ENCODE results near the gene SNX32. TPM values are rescaled to one million over a fixed set of nuclear protein-coding genes. Genes with fewer than 3 reads are reported as not detected.
A peak's percentile ranks its signal among the peaks of the same experiment; 100 is the strongest.

SNX32 gene
- total and polyA plus RNA-seq, 2 of the 13 experiments (the other 11 are each of a cell fraction or from before 2014, with no cell fraction given) = 0.09 to 0.34 TPM

DNA sequence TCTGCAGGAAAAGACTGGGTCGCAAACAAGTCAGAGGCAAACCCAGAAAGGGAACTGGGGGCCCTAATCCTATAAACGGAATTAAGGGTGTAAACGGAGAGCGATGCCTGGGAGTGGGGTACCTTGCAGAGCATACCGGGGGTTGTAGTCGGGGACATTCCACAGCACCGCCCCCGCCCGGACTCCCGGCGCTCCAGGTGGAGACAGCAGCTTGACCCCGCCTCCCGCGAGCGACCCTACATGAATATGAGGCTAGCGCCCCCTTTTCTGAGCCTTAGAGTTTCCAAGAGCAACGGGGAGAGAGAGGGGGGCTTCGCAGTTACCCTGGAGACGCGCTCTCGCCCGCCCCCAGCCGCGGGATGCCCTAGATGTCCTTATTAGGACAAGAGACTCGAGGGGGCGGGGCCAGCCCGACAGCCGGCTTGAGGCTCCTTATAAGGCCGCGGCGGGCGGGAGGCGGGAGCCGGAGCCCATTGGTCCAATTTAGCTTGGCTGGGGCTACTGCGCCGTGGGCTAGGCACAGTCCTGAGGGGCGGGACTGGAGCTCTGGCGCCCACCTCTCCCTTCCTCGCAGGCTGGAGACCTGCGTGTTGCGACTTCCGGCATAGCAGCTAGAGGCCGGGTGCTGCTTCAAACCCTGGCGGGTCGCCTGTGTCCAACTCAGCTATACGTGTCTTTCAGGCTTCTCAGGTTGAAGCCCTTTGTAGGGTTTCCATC lies 25.5 kb downstream of the SNX32 start (continued):
- no peak for TF ChIP-seq ZNF451 (CRISPR knock-in tag; IDR thresholded peaks at IDR 0.05)
- TF ChIP-seq ZNF674 (CRISPR knock-in tag; IDR thresholded peaks at IDR 0.05; ENCODE audit: low read depth) = no peak
- TF ChIP-seq BHLHE40 (IDR thresholded peaks at IDR 0.05; ENCODE audit: low read length) = no peak
- TF ChIP-seq, protein P1, sequence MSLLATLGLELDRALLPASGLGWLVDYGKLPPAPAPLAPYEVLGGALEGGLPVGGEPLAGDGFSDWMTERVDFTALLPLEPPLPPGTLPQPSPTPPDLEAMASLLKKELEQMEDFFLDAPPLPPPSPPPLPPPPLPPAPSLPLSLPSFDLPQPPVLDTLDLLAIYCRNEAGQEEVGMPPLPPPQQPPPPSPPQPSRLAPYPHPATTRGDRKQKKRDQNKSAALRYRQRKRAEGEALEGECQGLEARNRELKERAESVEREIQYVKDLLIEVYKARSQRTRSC (CRISPR knock-in tag; IDR thresholded peaks at IDR 0.05; ENCODE audit: low read depth) = no peak
- TF ChIP-seq GABPA (IDR thresholded peaks at IDR 0.05; ENCODE audit: low read depth, low read length) = no peak
- peak; percentile 85 for TF ChIP-seq GABPA (CRISPR knock-in tag; IDR thresholded peaks at IDR 0.05; ENCODE audit: low read depth)
- TF ChIP-seq ZNF557 (CRISPR knock-in tag; IDR thresholded peaks at IDR 0.05) = no peak
- TF ChIP-seq HNRNPLL (IDR thresholded peaks at IDR 0.05; ENCODE audit: low read depth, low read length, poor library complexity, severe bottlenecking) = no peak
- TF ChIP-seq ZNF773 (CRISPR knock-in tag; IDR thresholded peaks at IDR 0.05; ENCODE audit: borderline replicate concordance) = no peak
- TF ChIP-seq NCOR1 (IDR thresholded peaks at IDR 0.05; ENCODE audit: borderline replicate concordance, low read length) = peak; percentile 39; the same call in 1 of the 2 replicates
- TF ChIP-seq POLR2AphosphoS5 (IDR thresholded peaks at IDR 0.05; ENCODE audit: low read depth, low read length) = peak; percentile 82
- TF ChIP-seq RELA (CRISPR knock-in tag; IDR thresholded peaks at IDR 0.05) = no peak
- TF ChIP-seq ZNF761 (CRISPR knock-in tag; conservative IDR thresholded peaks at IDR 0.05) = no peak
- TF ChIP-seq HNF4A (CRISPR knock-in tag; IDR thresholded peaks at IDR 0.05) = no peak
- TF ChIP-seq ZBTB3 (CRISPR knock-in tag; IDR thresholded peaks at IDR 0.05; ENCODE audit: borderline replicate concordance, low read depth) = no peak
- TF ChIP-seq, protein P2, sequence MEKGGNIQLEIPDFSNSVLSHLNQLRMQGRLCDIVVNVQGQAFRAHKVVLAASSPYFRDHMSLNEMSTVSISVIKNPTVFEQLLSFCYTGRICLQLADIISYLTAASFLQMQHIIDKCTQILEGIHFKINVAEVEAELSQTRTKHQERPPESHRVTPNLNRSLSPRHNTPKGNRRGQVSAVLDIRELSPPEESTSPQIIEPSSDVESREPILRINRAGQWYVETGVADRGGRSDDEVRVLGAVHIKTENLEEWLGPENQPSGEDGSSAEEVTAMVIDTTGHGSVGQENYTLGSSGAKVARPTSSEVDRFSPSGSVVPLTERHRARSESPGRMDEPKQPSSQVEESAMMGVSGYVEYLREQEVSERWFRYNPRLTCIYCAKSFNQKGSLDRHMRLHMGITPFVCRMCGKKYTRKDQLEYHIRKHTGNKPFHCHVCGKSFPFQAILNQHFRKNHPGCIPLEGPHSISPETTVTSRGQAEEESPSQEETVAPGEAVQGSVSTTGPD (CRISPR knock-in tag; IDR thresholded peaks at IDR 0.05) = no peak
- TF ChIP-seq SP5 (CRISPR knock-in tag; IDR thresholded peaks at IDR 0.05; ENCODE audit: borderline replicate concordance, low read depth) = peak; percentile 65; the same call in 1 of the 2 replicates
- TF ChIP-seq ZNF562 (CRISPR knock-in tag; IDR thresholded peaks at IDR 0.05; ENCODE audit: borderline replicate concordance) = no peak
- no peak for TF ChIP-seq CCAR2 (optimal IDR thresholded peaks at IDR 0.05; ENCODE audit: low read depth, low read length)
- 0 out of 2 replicates have a peak, but pooled peaks have one; percentile 7 for TF ChIP-seq KLF13 (CRISPR knock-in tag; IDR thresholded peaks at IDR 0.05)
- TF ChIP-seq REL (CRISPR knock-in tag; conservative IDR thresholded peaks at IDR 0.05) = no peak
- TF ChIP-seq AHR (CRISPR knock-in tag; IDR thresholded peaks at IDR 0.05) = no peak
